HepG2 (cell line): Measurements from ENCODE around the gene GLB1L3. TPM values are rescaled to one million over a fixed set of nuclear protein-coding genes. Genes with fewer than 3 reads are reported as not detected.
A peak's percentile ranks its signal among the peaks of the same experiment; 100 is the strongest.

Source experiments
- ATF2 ChIP-seq: sonication (generic); formaldehyde crosslinking; IDR thresholded peaks from 2 replicates; pipeline ENCODE4 v1.4.0; 2020; ENCODE audit warnings: missing genetic modification reagents
- ATF6 ChIP-seq: sonication (generic); formaldehyde crosslinking; conservative IDR thresholded peaks from 2 replicates; pipeline ENCODE4 v1.4.0; 2020; ENCODE audit warnings: missing genetic modification reagents
- DNMT1 ChIP-seq: sonication (generic); formaldehyde crosslinking; IDR thresholded peaks from 2 replicates; pipeline ENCODE4 v1.5.1; 2020; ENCODE audit warnings: mild to moderate bottlenecking, missing genetic modification reagents
- HHEX ChIP-seq: IDR thresholded peaks from 2 replicates; pipeline ENCODE4 v1.6.1; 2016; ENCODE audit warnings: control low read depth
- HNF1B ChIP-seq: sonication (generic); formaldehyde crosslinking; IDR thresholded peaks from 2 replicates; pipeline ENCODE4 v1.5.1; 2020; ENCODE audit warnings: mild to moderate bottlenecking, moderate library complexity, missing genetic modification reagents
- HOXA5 ChIP-seq: sonication (generic); formaldehyde crosslinking; IDR thresholded peaks from 2 replicates; pipeline ENCODE4 v1.4.0; 2020; ENCODE audit warnings: missing genetic modification reagents
- IRF2 ChIP-seq: IDR thresholded peaks from 2 replicates; pipeline ENCODE4 v1.6.1; 2018; ENCODE audit warnings: missing genetic modification reagents, missing compliant biosample characterization
- JUND ChIP-seq: sonication (generic); formaldehyde crosslinking; IDR thresholded peaks from 2 replicates; pipeline ENCODE4 v1.8.0; 2022; ENCODE audit warnings: mild to moderate bottlenecking, missing genetic modification reagents
- KLF6 ChIP-seq: IDR thresholded peaks from 2 replicates; pipeline ENCODE4 v1.8.0; 2016; ENCODE audit warnings: missing biosample characterization, missing genetic modification reagents
- LCORL ChIP-seq, 2 experiments: fragments of 450-650 bp in 1 of 2; sonication (generic) in 1 of 2; formaldehyde crosslinking in 1 of 2; IDR thresholded peaks; 2 replicates each; pipeline versions ENCODE4 v1.5.0 to v1.6.1; 2017 to 2020; ENCODE audit warnings: antibody characterized with exemption in 1 of 2, missing genetic modification reagents in 1 of 2
- MAF1 ChIP-seq: sonication (generic); formaldehyde crosslinking; IDR thresholded peaks from 2 replicates; pipeline ENCODE4 v1.5.0; 2020; ENCODE audit warnings: missing genetic modification reagents, borderline replicate concordance
- RAD21 ChIP-seq: fragments of 450-650 bp; formaldehyde crosslinking; IDR thresholded peaks from 2 replicates; pipeline ENCODE4 v1.5.0; 2020; ENCODE audit warnings: mild to moderate bottlenecking
- RFXAP ChIP-seq: sonication (generic); formaldehyde crosslinking; IDR thresholded peaks from 2 replicates; pipeline ENCODE4 v1.4.0; 2020; ENCODE audit warnings: missing genetic modification reagents, borderline replicate concordance
- SAFB2 ChIP-seq: sonication (generic); formaldehyde crosslinking; IDR thresholded peaks from 2 replicates; pipeline ENCODE4 v1.5.1; 2020; ENCODE audit warnings: missing genetic modification reagents, low read depth, mild to moderate bottlenecking, borderline replicate concordance
- SAP130 ChIP-seq: IDR thresholded peaks from 2 replicates; pipeline ENCODE4 v1.6.1; 2016; ENCODE audit warnings: low read depth
- SIX1 ChIP-seq: sonication (generic); formaldehyde crosslinking; IDR thresholded peaks from 2 replicates; pipeline ENCODE4 v1.4.0; 2020; ENCODE audit warnings: missing genetic modification reagents, borderline replicate concordance
- SSRP1 ChIP-seq: IDR thresholded peaks from 2 replicates; pipeline ENCODE4 v1.6.1; 2016; ENCODE audit warnings: control low read depth
- TOPORS ChIP-seq: sonication (generic); formaldehyde crosslinking; IDR thresholded peaks from 2 replicates; pipeline ENCODE4 v1.8.0; 2023; ENCODE audit warnings: mild to moderate bottlenecking, missing genetic modification reagents
- UBTF ChIP-seq: sonication (generic); formaldehyde crosslinking; IDR thresholded peaks from 2 replicates; pipeline ENCODE4 v1.4.0; 2020; ENCODE audit warnings: mild to moderate bottlenecking, missing genetic modification reagents
- ZNF317 ChIP-seq: sonication (generic); formaldehyde crosslinking; IDR thresholded peaks from 2 replicates; pipeline ENCODE4 v1.5.0; 2020; ENCODE audit warnings: mild to moderate bottlenecking, missing genetic modification reagents
- ZNF343 ChIP-seq: sonication (generic); formaldehyde crosslinking; IDR thresholded peaks from 2 replicates; pipeline ENCODE4 v1.4.0; 2020; ENCODE audit warnings: mild to moderate bottlenecking, missing genetic modification reagents
- ZNF761 ChIP-seq: sonication (generic); formaldehyde crosslinking; conservative IDR thresholded peaks from 2 replicates; pipeline ENCODE4 v1.4.0; 2020; ENCODE audit warnings: mild to moderate bottlenecking, missing genetic modification reagents
- polyA plus RNA-seq, 8 experiments: library from polyadenylated mRNA; depleted of rRNA in 3 of 8; stranded (reverse) in 7 of 8; unstranded in 1 of 8; fragments of >200 nt; fragmentation: Illumina TruSeq in 4 of 8; extraction: Trizol in 4 of 8; gene quantifications; 2 replicates each; pipeline versions ENCODE4 v1.2.1 to v1.2.3, GENCODE V29; 2011 to 2016; ENCODE audit warnings: low read depth in 4 of 8, missing spikeins in 1 of 8, mixed read lengths in 1 of 8; ENCODE audit not compliant: insufficient read depth in 1 of 8
- total RNA-seq, 5 experiments: library from RNA; depleted of rRNA; stranded (reverse); fragments of >200 nt; fragmentation: Illumina TruSeq; extraction: Trizol; gene quantifications; 2 replicates each; pipeline ENCODE4 v1.2.3, GENCODE V29; 2016; ENCODE audit warnings: low read depth in 1 of 5
- TF ChIP-seq, protein P1 (sequence below): IDR thresholded peaks from 2 replicates; pipeline ENCODE4 v1.6.1; 2016; ENCODE audit warnings: mild to moderate bottlenecking, missing biosample characterization, missing genetic modification reagents

GLB1L3 gene
- total and polyA plus RNA-seq, 2 of the 13 experiments (the other 11 are each of a cell fraction or from before 2014, with no cell fraction given), result not detected

DNA sequence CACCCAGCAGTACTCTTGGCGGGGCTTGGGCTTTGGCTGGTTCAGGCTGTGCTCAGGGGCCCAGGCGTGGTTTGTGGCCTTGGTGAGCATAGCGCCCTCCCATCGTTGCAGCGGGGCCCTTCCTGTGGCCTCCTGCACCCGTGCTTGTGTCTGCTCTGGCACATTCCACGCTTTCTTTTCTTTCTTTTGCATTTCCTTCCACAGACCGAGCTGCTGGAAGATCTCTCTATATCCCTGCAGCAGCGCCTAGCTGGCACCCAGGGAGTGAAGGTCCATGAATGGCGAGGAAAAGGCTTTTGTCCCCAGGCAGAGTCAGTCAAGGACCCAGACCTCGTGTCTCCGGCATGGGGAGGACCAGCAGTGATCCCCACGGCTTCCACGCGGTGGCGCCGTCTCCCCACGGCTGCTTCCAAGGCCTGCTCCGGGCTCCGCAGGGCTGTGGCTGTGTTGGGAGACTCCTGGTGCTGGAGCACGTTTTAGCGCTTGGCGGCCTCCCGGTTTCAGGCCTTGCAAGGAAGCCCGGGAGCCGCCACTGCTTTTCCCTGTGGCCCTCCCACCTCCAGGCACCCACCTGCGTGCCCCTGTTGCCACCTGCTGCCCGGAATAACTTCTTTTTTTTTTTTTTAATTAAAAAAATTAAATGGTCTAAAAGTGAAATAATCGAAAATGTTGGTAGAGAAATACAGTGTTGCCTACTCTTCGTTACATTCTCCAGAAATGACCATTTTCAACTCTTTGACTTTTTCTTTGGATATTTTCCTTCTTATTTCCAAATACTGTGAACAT, 84.1 kb downstream of the GLB1L3 start (continued):
- TF ChIP-seq UBTF (CRISPR knock-in tag), result 0 out of 2 replicates have a peak, but pooled peaks have one; percentile 31
- TF ChIP-seq SSRP1 (CRISPR knock-in tag), result 0 out of 2 replicates have a peak, but pooled peaks have one; percentile 32
- TF ChIP-seq RAD21 (CRISPR knock-in tag), result peak; percentile 97
- no peak for TF ChIP-seq DNMT1 (CRISPR knock-in tag)
- no peak for TF ChIP-seq ZNF761 (CRISPR knock-in tag)
- no peak for TF ChIP-seq TOPORS
- no peak for TF ChIP-seq SAFB2 (CRISPR knock-in tag)
- no peak for TF ChIP-seq SIX1
- 0 out of 2 replicates have a peak, but pooled peaks have one; percentile 21 for TF ChIP-seq SAP130 (CRISPR knock-in tag)
- no peak for TF ChIP-seq ATF6 (CRISPR knock-in tag)
- peak; percentile 44; the same call in 1 of the 2 replicates for TF ChIP-seq HNF1B
- no peak for TF ChIP-seq JUND
- TF ChIP-seq, protein P1, sequence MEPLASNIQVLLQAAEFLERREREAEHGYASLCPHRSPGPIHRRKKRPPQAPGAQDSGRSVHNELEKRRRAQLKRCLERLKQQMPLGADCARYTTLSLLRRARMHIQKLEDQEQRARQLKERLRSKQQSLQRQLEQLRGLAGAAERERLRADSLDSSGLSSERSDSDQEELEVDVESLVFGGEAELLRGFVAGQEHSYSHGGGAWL (CRISPR knock-in tag), result no peak
- no peak for TF ChIP-seq ZNF317 (CRISPR knock-in tag)
- no peak for TF ChIP-seq LCORL (IDR thresholded peaks at IDR 0.05)
- TF ChIP-seq LCORL (CRISPR knock-in tag; IDR thresholded peaks at IDR 0.05), result no peak
- no peak for TF ChIP-seq MAF1 (CRISPR knock-in tag)
- TF ChIP-seq RFXAP (CRISPR knock-in tag), result no peak
- TF ChIP-seq HHEX, result no peak
- TF ChIP-seq KLF6 (CRISPR knock-in tag), result no peak
- 0 out of 2 replicates have a peak, but pooled peaks have one; percentile 47 for TF ChIP-seq IRF2 (CRISPR knock-in tag)
- peak; percentile 56; the same call in 1 of the 2 replicates for TF ChIP-seq ATF2 (CRISPR knock-in tag)
- TF ChIP-seq HOXA5 (CRISPR knock-in tag), result peak; percentile 68; the same call in 1 of the 2 replicates
- TF ChIP-seq ZNF343 (CRISPR knock-in tag), result no peak
